ENCODE data around the gene SYVN1.
"Not testable (repeated sequence)": the region's sequence is repeated elsewhere in the genome, so short reads cannot be mapped to it uniquely, and the experiment has no call there.

The SYVN1 gene

DNA sequence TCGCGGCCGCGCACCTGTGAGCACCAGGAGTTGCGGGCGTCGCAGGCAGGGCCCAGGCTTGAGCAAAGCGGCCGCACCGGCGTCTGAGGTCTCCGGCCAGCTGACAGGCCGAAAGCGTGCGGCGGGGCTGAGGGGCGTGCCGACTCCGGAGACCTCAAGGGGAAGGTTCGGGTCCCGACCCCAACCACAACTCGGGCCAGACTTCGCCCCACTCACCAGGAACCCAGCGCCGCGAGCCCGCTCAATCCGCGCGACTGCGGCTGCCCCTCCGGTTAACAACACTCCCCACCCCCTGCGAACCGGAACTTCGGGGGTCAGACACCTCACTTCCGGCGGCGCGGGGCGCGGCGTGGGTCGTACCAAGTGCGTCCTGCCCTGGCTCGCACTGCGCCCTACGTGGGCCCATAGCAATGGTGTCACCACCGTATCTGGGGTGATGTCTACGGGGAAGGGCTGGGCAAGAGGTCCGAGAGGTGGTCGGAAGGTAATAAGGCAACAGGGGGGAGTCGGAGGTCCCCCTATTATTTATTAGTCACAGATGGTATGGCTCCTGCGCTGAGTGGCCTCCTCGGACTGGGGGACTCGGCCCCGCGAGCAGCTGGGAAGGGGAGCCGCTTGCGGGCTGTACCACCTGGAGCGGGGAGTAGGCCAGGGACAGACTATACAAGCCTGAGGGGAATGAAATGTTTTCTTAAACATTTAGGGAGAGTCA, at the start of gene SYVN1:
Gene SYVN1 (minus strand): TSS at position 280 of the 712 bp plus-strand sequence. CDS start 918 bp downstream, outside the sequence.
- peak; percentile 88 for DNase-seq

DNA sequence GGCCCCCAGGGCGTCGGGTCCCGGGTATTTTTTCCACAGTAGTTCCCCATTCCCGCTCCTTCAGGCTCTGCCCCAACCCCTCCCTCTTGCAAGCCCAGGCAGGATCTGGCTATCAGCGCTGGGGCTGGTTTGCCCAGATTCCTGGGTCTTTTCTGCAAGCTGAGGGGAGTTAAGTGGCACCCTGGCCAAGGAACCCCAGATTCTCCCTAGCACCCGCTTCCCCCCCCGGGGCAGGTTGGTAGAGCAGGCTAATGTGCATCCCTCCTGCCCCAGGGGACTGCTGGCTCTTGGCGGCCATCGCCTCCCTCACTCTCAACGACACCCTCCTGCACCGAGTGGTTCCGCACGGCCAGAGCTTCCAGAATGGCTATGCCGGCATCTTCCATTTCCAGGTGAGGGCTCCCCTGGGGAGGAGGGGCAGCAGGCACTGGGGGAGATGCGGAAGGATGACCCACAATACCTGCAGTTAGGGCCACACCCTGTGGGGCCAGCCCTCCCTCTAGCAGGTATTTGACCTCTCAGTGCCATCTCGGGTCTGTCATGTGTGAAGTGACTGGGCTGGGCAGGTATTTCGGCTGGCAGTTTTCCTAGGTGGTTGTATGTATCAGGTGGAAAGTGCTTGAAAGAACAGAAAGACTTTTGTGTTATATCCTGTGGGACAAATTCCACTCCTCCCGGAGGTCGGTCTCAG, 49.0 kb upstream of the SYVN1 start:
- DNase-seq, result no peak

DNA sequence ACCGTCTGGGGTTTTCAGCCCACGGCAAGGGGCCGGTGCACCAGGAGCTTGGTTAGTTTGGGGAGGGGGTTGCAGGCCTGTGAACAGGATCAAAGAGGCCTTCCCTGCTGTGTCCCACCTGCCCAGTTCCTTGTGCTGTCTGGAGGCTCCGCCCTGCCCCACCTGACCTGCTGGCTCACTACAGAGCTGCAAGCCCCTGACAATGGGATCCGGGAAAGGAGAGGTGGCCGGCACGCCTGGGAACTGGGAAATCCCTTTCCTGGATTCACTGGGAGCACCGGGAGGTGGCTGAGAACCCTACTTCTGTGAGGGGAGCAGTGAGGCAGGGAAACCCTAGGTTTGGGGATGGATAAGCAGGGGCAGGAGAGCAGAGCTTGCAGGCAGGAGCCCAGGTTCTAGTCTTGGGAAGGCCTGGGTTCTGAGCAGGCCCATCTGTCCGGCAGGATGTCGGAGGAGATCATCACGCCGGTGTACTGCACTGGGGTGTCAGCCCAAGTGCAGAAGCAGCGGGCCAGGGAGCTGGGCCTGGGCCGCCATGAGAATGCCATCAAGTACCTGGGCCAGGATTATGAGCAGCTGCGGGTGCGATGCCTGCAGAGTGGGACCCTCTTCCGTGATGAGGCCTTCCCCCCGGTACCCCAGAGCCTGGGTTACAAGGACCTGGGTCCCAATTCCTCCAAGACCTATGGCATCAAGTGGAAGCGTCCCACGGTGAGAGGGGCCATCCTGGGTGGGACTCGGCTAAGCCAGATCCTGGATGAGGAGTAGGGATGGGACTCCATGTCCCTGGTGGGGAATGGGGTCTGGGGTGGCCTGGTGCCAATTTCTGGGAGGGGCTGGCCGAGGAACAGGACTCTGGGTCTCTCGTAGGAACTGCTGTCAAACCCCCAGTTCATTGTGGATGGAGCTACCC, 48.2 kb upstream of the SYVN1 start:
- DNase-seq, result no peak

DNA sequence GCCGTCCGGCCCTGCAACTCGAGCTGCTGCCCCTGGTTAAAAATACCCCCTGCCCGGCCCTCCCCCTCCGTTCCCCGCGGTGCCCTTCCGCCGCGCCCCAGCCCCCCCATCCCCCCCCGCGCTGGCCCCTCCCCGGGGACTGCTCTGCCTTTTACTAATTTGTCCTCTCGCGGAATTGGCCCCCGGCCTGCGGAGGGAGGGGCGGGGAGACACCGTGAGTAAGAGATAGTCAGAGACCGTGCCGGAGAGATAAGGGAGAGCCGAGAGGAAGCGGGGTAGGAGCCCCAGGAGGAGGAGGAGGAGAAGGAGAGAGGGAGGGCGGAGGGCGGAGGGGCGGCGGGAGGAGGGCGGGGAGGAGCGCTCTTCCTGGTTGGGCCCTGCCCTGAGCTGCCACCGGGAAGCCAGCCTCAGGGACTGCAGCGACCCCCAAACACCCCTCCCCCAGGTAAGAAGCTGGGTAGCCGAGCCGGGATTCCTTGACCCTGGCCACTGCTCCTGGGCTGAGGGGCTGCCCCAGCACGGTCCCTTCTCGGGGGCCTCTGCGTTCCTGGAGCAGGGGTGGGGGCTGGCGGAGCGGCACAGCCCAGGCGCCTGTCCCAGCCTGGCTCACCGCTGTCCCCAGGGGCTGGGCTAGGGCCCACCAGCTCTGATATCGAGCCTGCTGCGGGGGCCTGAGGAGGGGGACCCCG, 47.4 kb upstream of the SYVN1 start, which contains the start of gene CAPN1:
Gene CAPN1 (plus strand): TSS at position 360 of the 689 bp plus-strand sequence. CDS start 774 bp downstream, outside the sequence.
- DNase-seq, result peak; percentile 58 to 97

DNA sequence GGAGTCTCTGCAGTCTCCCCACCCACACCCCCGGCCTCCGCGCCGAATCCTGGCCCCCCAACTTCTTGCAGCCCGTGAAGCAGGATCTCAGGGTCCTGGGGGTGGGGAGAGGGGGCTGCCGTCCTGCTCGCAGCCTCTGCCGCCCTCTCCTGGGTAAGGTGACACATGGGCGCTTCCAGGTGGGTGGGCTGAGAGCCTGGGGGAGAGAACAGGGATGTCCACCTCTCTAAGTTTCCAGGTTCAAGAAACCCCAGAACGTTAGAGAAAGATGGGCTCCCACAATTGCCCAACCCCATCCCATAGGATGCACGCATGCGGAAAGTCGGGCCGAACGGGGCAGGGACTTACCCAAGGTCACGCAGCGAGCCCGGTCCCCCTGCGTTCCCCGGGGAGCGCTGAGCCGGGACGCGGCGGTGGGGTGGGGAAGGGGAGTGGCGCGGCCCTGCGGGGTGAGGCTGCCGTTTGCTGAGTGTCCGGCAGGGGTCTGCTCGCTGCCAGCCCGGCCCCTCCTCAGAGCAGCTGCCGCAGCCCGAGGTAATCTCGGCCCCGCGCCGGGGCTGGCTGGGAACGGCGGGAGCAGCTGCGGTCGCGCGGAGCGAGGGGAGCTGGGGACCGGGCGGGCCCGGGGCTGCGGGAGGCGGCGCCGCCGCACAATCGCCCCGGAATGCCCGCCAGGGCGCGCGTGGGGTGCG, 46.7 kb upstream of the SYVN1 start:
- DNase-seq, result peak; percentile 56 to 58

- not testable (repeated sequence) for DNase-seq
Observed at GRCh38 chr11:65174571-65175010, 40.3 kb upstream of the SYVN1 start.

DNA sequence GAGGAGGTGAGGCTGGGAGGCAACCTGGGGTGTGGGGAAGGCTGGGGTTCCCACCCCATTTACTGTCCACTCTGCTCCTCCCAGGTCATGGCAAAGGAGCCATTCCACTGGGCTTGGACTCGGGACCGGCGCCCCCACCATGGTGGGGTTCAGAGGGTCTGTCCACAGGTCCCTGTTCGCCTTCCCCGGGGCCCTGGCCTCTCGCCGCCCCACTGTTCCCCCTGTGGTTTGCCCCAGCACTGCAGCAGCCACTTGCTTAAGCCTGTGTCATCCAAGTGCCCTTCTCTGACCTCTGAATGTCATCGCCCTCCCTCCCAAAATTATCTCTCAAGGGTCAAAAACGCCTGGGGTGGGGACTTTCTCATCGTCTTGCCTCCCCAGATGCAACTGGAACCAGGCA, 38.3 kb upstream of the SYVN1 start:
- no peak for DNase-seq

GRCh38 chr11:65170058-65170534, 35.8 kb upstream of the SYVN1 start, which contains the start of gene SPDYC:
TSS of gene SPDYC (plus strand) at chr11:65170233. CDS start at chr11:65171358, 1,125 bp downstream.
- no peak for DNase-seq

GRCh38 chr11:65169164-65169641, 34.9 kb upstream of the SYVN1 start:
- DNase-seq, result peak in 1 of 2 donors; percentile 83

DNA sequence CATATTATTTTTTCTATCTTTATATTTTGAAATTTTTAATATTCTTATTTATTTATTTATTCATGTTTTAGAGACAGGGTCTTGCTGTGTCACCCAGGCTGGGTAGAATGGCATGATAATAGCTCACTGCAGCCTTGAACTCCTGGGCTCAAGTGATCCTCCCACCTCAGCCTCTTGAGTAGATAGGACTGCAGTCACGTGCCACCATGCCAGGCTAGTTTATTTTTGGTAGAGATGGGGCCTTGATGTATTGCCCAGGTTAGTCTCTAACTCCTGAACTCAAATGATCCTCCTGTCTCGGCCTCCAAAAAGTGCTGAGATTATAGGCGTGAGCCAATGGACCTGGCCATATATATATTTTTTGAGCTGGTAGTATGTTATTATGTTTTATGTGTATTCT, 33.3 kb upstream of the SYVN1 start:
- DNase-seq, result no peak

- no peak for DNase-seq
Observed at GRCh38 chr11:65166893-65167292, 32.6 kb upstream of the SYVN1 start.

DNA sequence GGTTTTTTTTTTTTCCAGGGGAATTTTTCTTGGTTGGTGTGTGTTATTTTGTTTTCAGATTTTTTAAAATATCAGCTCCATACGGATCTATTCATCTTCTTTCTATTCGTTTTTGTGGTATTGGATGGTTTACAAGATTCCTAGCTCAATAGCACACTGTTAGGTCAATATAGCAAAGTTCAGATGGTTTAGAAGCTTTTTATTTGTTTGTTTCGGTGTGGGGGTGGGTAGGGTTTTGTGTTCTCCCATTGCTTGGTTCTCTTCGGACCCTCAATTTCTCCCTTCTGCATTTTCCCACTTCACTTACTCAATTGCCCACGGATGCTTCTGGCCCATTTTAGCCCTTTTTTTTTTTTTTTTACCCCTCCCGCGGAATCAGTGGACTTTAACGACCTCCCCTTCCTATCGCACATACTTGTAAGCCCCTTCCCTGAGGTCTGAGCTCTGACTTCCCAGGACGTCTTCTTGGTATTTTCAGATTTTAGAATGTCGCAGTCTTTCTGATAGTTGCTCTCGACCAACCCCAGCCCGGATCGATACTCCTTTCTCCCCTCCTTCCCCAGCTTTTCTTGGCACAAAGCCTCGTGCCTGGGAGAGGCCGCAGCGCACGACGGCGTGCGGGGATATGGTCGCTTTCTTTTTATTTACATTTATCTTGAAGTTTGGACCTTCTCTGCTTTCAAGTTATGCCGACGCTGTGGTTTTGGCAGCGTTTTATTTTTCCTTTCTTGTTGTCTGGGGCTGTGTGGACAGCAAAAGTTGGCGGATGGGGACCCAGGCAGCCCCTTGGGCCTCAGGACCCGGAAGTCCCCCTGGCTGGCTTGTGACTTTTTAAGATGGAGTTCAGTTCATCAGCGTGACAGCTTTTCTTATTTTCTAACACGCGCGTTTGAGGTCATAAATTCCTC, 31.3 kb upstream of the SYVN1 start:
- DNase-seq, result no peak

- DNase-seq, result no peak
Observed at GRCh38 chr11:65163684-65164083, 29.4 kb upstream of the SYVN1 start.

DNA sequence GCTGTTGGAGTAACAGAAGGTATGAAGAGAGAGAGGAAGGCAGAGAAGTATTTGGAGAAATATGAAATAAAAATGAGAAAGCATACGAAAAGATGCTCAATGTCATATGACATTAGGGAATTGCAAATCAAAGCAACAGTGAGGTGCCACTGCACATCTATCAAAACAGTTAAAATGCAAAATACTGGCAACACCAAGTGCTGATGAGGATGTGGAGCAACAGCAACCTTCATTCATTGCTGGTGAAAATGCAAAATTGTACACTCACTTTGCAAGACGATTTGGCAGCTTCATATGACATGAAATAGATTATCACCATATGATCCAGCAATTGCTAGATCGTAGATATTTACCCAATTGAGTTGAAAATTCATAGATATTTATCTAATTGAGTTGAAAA, 26.3 kb upstream of the SYVN1 start:
- no peak for DNase-seq

- no peak for DNase-seq
Observed at GRCh38 chr11:65159012-65159411, 24.7 kb upstream of the SYVN1 start.

DNA sequence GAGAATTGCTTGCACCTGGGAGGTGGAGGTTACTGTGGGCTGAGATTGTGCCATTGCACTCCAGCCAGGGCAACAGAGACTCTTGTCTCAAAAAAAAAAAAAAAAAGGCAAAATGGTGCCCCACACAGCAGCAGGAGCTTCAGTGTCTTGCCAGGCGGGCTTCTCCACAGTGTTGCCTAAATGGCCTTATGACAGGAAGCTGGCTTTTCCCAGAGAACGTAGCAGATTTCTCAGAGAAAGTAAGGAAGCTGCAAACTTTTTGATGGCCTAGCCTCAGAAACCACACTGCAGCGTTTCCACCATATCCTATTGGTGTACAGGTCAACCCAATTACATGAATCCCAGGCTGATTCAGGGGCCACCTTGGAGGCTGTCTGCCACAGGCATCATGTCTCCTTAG, 23.0 kb upstream of the SYVN1 start:
- DNase-seq, result no peak

GRCh38 chr11:65156926-65157325, 22.6 kb upstream of the SYVN1 start:
- DNase-seq, result no peak

DNA sequence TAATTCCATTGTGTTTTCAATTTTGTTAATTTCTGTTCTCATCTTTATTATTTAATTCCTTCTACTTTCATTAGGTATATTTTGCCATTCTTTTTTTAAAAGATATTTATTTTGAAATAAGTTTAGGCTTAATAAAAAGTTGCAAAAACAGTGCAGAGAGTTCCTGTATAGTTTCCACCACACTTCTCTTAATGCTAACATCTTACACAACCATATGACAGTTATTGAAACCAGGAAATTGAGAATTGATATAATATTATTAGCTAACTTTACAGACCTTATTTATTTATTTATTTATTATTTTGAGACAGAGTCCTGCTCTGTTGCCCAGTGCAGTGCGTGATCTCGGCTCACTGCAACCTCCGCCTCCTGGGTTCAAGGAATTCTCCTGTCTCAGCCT, 21.9 kb upstream of the SYVN1 start:
- no peak for DNase-seq

- DNase-seq, result peak in 1 of 2 donors; percentile 19
Observed at GRCh38 chr11:65152122-65152521, 17.8 kb upstream of the SYVN1 start.

- peak in 1 of 2 donors; percentile 43 for DNase-seq
Observed at GRCh38 chr11:65151331-65151899, 17.1 kb upstream of the SYVN1 start.
